ENCODE measurements around the gene ATP13A3. TPM values are rescaled to one million over a fixed set of nuclear protein-coding genes. Genes with fewer than 3 reads are reported as not detected.

Gene ATP13A3
- total and polyA plus RNA-seq, 2 of the 4 experiments (the other 2 are of a cell fraction): 48.1 to 154 TPM

- dilution Hi-C loops (cut with HindIII; ENCODE audit: low sequenced_read_pairs, unreplicated experiment) (no loop called here), in situ Hi-C loops (cut with MboI; ENCODE audit: low sequenced_read_pairs) (no loop called here), intact Hi-C loops (cut with micrococcal nuclease) (loop anchor here (1.0 kb wide), 2 partner anchors 102 to 122 kb away; no protein-coding TSS in a partner anchor)
- peaks cover 26% of the 10 kb centered on the region for H3K4me1 ChIP-seq (ENCODE audit: control insufficient read depth, insufficient read depth, low read length)
- no peak overlapping the region for H3K27ac ChIP-seq (ENCODE audit: insufficient read depth, low read length)
- no peak overlapping the region for H3K56ac ChIP-seq (ENCODE audit: extremely low read depth, insufficient read depth, low read length)
- no peak overlapping the region for H2AFZ ChIP-seq (replicated peaks; ENCODE audit: low read length, poor library complexity)
- no peak overlapping the region for H3K4ac ChIP-seq (ENCODE audit: low read depth, low read length)
- H3K79me1 ChIP-seq (ENCODE audit: low read depth in 1 of 2, low read length in 2 of 2): peaks cover 0 to 47% of the 10 kb centered on the region in 2 experiments; a peak in 2 of 4 replicates
- peaks cover 77% of the 10 kb centered on the region for H4K20me1 ChIP-seq (ENCODE audit: insufficient read depth, low read length)
- no peak overlapping the region for H3K9ac ChIP-seq (ENCODE audit: low read depth, low read length)
- H4K91ac ChIP-seq (ENCODE audit: insufficient read depth, low read depth, low read length): no peak overlapping the region
- no peak overlapping the region for H3K4me3 ChIP-seq (ENCODE audit: insufficient read depth, low read depth, low read length)
- no peak overlapping the region for H3K14ac ChIP-seq (replicated peaks; ENCODE audit: low read depth, low read length)
- H2BK15ac ChIP-seq (ENCODE audit: low read depth, low read length): no peak overlapping the region
- POLR2A ChIA-PET (ENCODE audit: unreplicated experiment): interaction anchor here (0.6 kb wide), 1 partner anchor 106 kb away, joined by 11 read pairs; no protein-coding TSS in a partner anchor
- ATAC-seq (ENCODE audit: low read depth) (peak; percentile 80), DNase-seq (peak; percentile 82)
- H3K27me3 ChIP-seq (ENCODE audit: control insufficient read depth, insufficient read depth, low read length): no peaks in the 10 kb centered on the region
- no peak overlapping the region for H4K5ac ChIP-seq (ENCODE audit: low read depth, low read length)
- H2BK20ac ChIP-seq (ENCODE audit: low read depth, low read length): no peak overlapping the region
- no peak overlapping the region for H3K18ac ChIP-seq (ENCODE audit: low read depth, low read length)
- H2BK5ac ChIP-seq (ENCODE audit: low read depth, low read length, poor library complexity, severe bottlenecking): no peak overlapping the region
- no peaks in the 10 kb centered on the region for H3K9me3 ChIP-seq (ENCODE audit: control insufficient read depth, insufficient read depth, low read length)
- no peak overlapping the region for H3K23ac ChIP-seq (ENCODE audit: low read depth, low read length)
- peaks cover 6% of the 10 kb centered on the region for H3K36me3 ChIP-seq (ENCODE audit: control insufficient read depth, insufficient read depth, low read length)
- H3K4me2 ChIP-seq (ENCODE audit: low read depth, low read length): no peak overlapping the region
- no peak overlapping the region for H4K8ac ChIP-seq (ENCODE audit: low read depth in 2 of 2, low read length in 2 of 2)
- no TSS peak for BruUV-seq (replicated peaks)
- no peak overlapping the region for H2BK120ac ChIP-seq (ENCODE audit: low read depth, low read length)
- peaks cover 16% of the 10 kb centered on the region for H3K9me1 ChIP-seq (ENCODE audit: insufficient read depth, low read length)
- no peak overlapping the region for H2AK9ac ChIP-seq (replicated peaks; ENCODE audit: low read depth, low read length, poor library complexity)
- no peak overlapping the region for H2AK5ac ChIP-seq (ENCODE audit: low read depth, low read length)
- CTCF ChIA-PET: interaction anchor here (0.5 to 3.8 kb wide), 13 partner anchors 9 to 122 kb away, joined by 3 to 32 read pairs (median 4); no protein-coding TSS in a partner anchor
- no CpG with 5 or more reads among the region's 4 CpGs for WGBS, 2 experiments (ENCODE audit: extremely low coverage in 2 of 2, insufficient read length in 1 of 2)
- no peak for TF ChIP-seq CHD1 (IDR thresholded peaks at IDR 0.05; ENCODE audit: low read depth, low read length)
- TF ChIP-seq CTCF (conservative IDR thresholded peaks at IDR 0.05; ENCODE audit: low read depth, low read length): peak; percentile 97
- TF ChIP-seq POLR2A (IDR thresholded peaks at IDR 0.05; ENCODE audit: low read depth, low read length): 0 out of 2 replicates have a peak, but pooled peaks have one; percentile 34
- no peak for TF ChIP-seq RFX5 (IDR thresholded peaks at IDR 0.05; ENCODE audit: low read depth, low read length)
- peak; percentile 92 for TF ChIP-seq RAD21 (IDR thresholded peaks at IDR 0.05; ENCODE audit: low read length)
- TF ChIP-seq FOS (IDR thresholded peaks at IDR 0.05; ENCODE audit: low read depth, low read length): no peak
- no peak for TF ChIP-seq USF2 (IDR thresholded peaks at IDR 0.05; ENCODE audit: low read depth, low read length)
- no peak for TF ChIP-seq BHLHE40 (IDR thresholded peaks at IDR 0.05; ENCODE audit: low read depth, low read length)
- no peak for TF ChIP-seq CEBPB (IDR thresholded peaks at IDR 0.05; ENCODE audit: low read depth, low read length)
- TF ChIP-seq MAFK (IDR thresholded peaks at IDR 0.05; ENCODE audit: low read depth, low read length): no peak
- TF ChIP-seq ELK1 (IDR thresholded peaks at IDR 0.05; ENCODE audit: borderline replicate concordance, low read depth, low read length): no peak
- TF ChIP-seq SMC3 (IDR thresholded peaks at IDR 0.05; ENCODE audit: low read depth, low read length): peak; percentile 83
- no peak for TF ChIP-seq RCOR1 (IDR thresholded peaks at IDR 0.05; ENCODE audit: insufficient replicate concordance, low read length)
- no peak for TF ChIP-seq NFE2L2 (IDR thresholded peaks at IDR 0.05; ENCODE audit: low read depth, low read length)
- TF ChIP-seq MAZ (IDR thresholded peaks at IDR 0.05; ENCODE audit: borderline replicate concordance, low read depth, low read length): no peak
Measured at GRCh38 chr3:194472290-194472920, 14.4 kb downstream of the ATP13A3 start.

Data from IMR-90 (cell line).